Subcutaneous adipose tissue (tissue), 4 donors: ENCODE measurements around the gene COL28A1. TPM values are rescaled to one million over a fixed set of nuclear protein-coding genes. Genes with fewer than 3 reads are reported as not detected.

ENCODE experiments used
- CTCF ChIP-seq: fragments of 450-650 bp; IDR thresholded peaks from one replicate; pipeline ENCODE4 v1.5.1; 2016; ENCODE audit warnings: low read depth, mild to moderate bottlenecking, control low read depth, antibody characterized with exemption, moderate library complexity
- total RNA-seq, 4 donors: library from RNA; depleted of rRNA; stranded (reverse); fragments of >200 nt; gene quantifications; one replicate each; pipeline ENCODE4 v1.1.0, GENCODE V29; 2016

Gene COL28A1
- total RNA-seq, 4 donors from 2014 or later = 0.51 to 3.2 (median 1.8) TPM

- TF ChIP-seq CTCF = no peak
These were observed 211.8 kb downstream of the COL28A1 start for GRCh38 chr7:7323921-7324320.

DNA sequence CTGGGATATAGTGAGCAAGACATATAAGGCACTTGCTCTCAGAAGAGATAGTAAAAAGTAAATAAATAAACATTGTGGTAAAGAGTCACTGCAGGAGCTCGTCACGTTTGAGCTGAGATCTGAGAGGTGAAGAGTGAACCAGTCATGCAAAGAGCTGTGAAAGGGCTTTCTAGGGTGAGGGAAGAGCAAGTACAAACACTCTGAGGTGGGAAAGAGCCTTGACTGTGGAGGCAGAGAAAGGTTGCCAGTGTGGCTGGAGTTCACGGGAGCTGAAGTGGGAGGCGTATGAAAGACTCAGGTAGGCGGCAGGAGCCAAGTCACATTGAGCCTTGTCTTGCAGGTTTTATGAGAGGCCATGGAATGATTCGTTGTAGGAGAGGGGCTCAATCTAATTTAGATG is 212.3 kb downstream of the COL28A1 start:
- no peak for TF ChIP-seq CTCF

- no peak for TF ChIP-seq CTCF
These were observed 214.0 kb downstream of the COL28A1 start for GRCh38 chr7:7321681-7322080.

- no peak for TF ChIP-seq CTCF
These were observed 217.1 kb downstream of the COL28A1 start for GRCh38 chr7:7318601-7319000.

DNA sequence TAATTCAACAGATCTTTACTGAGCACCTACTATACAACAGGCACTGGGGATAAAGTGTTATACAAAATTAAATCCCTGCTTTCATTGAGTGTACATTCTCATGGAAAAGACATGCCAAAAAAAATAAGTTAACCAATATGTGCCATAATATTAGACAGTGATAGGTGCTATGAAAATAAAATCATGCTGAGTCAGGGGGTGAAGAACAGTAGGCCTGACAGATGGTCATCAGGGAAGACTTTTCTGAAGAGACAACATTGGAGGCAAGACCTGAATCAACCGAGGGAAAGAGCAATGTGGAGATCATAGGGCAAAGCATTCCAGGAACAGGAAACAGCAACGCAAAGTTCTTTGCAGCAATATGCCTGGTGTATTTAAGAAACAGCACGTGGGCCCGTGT is 217.8 kb downstream of the COL28A1 start:
- TF ChIP-seq CTCF = no peak

- no peak for TF ChIP-seq CTCF
These were observed 219.8 kb downstream of the COL28A1 start for GRCh38 chr7:7315851-7316250.

DNA sequence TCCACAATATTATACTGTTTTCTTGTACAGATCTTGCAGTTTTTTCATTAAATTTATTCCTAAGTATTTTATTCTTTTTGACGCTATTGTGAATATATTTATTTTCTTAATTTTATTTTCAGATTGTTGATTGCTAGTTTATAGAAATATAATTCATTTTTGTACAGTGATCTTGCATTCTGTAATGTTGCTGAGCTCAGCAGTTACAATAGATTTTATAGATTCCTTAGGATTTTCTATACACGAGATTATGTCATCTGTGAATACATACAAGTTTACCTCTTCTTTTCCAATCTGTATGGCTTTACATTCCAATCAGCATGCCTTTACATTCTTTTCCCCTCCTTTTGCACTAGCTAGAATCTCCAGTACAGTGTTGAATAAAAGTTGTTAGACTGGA is 223.3 kb downstream of the COL28A1 start:
- TF ChIP-seq CTCF = no peak
